HG02938 (cell line): ENCODE measurements around the gene E2F3.

ENCODE experiments used
- ATAC-seq: cut with Tn5 transposase; IDR thresholded peaks from one replicate; pipeline ENCODE4 v1.9.1; 2021; ENCODE audit warnings: mild to moderate bottlenecking, moderate library complexity; ENCODE audit not compliant: unreplicated experiment

The E2F3 gene

DNA sequence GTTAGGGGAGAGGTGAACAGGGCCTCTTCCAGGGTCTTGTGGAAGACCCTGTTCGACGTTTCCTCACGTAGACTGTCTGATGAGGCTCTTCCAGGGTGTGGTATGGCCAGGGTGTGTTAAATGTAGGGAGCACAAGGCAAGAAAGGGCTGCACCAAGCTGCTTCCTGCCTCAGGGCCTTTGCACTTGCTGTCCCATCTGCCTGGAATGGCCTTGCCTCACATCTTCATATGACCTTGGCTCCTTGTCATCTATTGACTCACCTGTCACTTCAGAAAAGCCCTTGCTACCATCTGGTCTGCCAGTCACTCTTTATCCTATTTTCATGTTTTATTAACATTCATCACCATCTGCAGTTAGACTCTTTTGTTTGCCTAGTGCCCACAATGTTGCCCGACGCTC, 31.0 kb downstream of the E2F3 start:
- no peak for ATAC-seq

DNA sequence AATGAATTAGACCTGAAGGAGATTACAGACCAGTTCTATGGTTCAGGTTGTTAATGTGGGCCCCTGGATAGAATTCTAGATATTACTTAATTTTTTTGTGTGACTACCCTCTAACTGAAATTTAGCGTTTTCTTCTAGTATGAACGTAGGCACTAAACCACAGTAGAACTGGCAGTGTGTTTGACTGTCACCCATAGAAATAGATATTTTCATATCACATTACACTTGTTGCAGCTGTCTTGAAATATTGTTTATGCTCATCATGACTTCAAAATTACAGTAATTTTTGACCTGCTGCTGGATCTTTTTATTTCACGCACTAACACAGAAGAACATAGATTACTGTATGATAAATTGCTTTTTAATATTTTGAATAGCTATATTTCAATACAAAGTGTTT, 31.6 kb downstream of the E2F3 start:
- ATAC-seq: no peak

DNA sequence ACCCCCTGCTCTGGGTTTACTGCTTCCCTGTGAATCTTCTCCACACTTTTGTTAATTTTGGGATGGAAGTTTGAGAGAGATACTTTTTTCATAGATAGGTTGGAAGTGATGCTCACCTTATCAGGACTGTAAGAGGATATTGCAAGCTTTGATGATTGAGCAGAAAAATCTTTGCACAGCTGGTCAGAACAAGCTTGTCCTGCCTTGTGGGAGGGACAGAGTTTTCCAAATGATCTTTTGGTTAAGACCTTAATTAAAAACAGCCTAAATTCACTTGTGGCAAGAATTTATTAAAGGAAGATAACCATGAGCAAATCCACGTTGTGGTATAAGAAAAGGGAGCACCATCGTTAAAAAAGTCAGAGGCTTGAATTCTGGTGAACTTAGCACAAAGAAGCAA, 32.2 kb downstream of the E2F3 start:
- ATAC-seq: no peak

DNA sequence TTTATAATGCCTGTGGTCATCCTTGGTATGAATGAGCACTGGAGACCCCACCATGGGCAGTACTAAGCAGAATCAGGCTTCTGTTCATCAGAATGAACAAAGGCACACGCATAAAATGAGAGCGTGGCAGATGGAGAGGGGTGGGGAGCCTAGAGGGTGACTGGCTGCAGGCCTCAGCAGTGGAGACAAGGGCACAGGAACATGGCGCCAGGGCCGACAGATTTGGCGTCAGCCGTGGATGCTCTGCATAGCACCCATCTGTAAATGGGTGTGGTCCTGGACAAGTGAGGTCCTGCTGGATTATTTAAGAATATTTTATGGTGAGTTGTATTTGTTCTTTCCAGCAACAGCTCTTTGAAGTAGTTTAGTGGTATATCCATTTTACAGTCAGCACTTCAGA, 33.1 kb downstream of the E2F3 start:
- ATAC-seq: no peak

DNA sequence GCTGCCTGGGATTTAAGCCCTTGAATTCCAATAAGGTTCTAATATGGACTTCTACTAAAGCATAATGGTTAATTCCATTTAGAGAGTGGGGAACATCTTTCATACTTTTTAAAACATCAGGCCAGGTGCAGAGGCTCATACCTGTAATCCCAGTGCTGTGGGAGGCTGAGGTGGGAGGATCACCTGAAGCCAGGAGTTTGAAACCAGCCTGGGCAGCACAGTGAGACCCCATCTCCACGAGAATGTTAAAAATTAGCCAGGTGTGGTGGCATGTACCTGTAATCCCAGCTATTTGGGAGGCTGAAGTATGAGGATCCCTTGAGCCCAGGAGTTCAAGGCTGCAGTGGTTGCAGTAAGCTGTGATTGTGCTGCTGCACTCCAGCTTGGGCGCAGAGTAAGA, 35.0 kb downstream of the E2F3 start:
- no peak for ATAC-seq

DNA sequence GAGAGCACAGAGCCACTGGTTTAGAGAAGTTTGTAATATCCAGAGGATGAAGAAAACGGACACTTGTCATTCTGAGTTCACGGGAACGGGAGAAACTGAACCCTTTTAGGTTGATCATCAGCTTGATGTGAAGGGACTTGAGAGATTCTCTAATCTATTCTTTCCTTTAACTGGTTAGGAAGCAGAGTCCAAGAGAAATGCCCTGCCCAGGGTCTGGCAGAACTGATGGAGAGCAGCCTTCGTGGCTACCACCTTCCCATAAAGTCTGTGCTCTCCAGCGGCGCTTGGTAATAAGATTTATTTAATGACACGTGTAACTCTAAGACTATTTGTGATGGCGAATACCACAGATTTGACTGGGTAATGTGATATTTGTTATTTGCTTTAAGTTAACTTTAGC, 36.0 kb downstream of the E2F3 start:
- ATAC-seq: no peak

DNA sequence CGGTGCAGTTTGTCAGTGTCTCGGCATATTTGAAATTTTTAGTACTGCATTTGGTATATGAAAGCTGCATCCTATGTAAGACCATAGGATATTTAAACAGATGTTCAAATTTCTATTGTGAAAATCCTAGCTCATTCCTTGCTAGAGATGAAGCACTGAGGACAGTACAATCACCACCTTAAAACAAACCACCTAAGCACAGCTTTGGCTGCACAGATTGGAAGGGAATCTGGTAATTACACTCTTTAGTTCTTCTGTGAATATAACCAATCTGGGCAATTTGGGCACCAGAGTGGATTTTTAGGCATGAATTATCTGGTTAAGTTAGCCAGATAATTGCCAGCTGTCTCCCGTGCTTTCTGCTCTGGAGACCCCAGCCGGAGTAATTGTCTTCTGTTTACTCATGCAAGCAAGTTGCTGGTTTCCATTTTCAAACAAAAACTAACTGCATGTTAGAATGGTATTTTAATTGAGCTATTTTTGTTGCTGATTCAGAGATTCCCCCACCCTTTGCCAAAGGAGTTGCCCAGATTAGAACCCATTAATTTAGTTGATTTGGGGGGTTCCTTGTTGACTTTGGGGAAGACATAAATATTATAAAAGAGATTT, 36.9 kb downstream of the E2F3 start:
- no peak for ATAC-seq

DNA sequence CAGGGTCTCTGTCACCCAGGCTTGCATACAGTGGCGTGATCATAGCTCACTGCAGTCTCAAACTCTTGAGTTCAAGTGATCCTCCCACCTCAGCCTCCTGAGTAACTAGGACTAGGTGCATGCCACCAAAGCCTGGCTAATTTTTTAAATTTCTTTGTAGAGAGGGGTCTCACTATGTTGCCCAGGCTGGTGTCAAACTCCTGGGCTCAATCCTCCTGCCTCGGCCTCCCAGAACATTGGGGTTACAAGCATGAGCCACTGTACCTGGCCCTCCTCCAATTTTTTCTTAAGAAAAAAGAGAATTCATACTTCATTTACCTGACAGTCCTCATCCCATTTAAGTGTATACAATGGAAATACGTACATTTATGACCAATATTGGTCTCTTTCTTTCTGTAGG, 37.9 kb downstream of the E2F3 start:
- no peak for ATAC-seq

DNA sequence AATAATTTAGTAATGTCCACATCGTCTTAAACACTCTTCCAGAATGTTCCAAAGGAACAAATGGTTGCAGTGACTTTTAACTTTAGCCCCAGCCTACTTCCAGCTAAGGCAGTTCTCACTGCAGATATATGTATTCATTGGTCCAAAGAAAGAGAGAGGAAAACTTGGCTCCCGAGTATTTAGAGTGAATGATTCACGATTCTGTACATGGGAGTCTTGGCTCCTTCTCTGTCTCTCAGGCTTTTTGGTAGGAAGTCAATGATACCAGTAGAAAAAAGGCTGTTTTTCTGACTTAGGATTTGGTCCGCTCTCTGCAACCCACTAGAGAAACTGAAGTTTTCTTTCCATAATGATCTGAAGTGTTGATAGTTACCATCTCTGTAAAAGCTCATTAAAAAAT, 38.6 kb downstream of the E2F3 start:
- ATAC-seq: no peak

DNA sequence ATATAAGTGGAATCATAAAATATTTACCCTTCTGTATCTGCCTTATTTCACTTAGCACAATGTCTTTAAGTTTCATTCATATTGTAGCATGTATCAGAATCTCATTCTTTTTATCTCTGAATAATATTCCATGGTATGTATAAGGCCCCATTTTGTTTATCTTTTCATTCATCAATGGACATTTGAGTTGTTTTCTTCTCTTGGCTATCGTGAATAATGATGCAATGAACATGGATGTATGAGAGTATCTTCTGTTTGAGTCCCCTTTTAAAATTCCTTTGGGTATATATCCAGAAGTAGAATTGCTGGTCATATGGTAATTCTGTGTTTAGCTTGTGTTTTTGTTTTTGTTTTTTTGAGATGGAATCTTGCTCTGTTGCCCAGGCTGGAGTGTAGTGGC, 39.6 kb downstream of the E2F3 start:
- ATAC-seq: no peak

DNA sequence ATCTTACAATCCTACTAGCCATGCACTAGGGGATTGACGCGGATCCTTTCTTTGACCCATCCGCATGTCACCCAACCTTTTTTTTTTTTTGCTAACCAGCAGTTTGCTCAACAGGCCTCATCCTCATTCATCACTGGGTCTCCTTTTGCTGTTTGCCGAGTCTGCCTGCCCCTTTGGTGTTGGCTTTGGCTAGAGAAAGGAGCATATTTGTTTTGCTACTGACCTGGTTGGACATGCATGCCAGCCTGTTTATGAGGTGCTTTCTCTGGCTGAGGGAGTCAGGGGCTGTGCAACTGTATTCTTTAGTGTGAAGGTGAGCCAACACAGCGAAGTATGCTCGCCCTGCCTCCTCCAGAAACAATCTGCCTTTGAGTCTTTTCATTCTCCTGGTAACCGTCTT, 40.2 kb downstream of the E2F3 start:
- ATAC-seq: no peak

DNA sequence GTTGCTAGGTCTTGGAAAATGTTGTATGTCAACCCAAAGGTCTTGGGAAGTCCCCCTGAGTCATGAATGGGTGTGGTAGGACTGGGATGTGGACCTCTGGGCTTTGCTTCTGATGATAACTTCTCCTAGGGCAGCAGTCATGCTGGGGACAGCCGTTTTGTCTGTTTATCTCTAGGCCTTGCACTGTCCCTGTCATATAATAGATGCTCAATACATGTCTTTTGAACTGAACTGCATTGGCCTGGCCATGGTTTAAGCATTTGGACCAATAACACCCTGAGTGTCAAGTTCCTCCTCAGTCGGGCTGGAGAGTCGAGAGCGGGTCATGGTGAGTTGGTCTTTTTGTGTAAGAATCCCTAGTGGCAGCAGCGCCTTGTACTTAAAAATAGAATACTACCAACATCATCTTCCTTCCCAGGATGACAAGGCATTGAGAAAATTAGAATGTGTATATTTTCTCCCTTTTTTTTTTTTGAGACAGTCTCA, 43.1 kb downstream of the E2F3 start:
- no peak for ATAC-seq

DNA sequence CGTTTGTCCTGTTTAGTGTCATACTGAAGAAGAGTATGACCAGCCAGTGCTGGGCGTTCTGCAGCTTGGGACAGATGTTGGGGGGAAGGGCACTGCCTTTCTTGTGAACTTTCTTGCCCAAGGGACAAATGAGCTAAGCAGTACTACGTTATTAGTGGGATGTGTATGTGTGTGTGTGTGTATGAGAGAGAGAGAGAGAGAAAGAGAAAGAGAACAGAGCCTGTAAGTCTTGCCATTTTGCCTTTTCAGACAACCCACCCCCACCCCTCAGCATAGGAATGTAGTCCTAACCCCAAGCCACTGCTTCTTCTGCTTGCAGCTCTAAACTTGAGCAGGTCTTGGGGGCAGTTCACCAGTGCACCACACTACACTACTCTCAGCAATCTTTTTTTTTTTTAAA, 45.5 kb downstream of the E2F3 start:
- no peak for ATAC-seq

DNA sequence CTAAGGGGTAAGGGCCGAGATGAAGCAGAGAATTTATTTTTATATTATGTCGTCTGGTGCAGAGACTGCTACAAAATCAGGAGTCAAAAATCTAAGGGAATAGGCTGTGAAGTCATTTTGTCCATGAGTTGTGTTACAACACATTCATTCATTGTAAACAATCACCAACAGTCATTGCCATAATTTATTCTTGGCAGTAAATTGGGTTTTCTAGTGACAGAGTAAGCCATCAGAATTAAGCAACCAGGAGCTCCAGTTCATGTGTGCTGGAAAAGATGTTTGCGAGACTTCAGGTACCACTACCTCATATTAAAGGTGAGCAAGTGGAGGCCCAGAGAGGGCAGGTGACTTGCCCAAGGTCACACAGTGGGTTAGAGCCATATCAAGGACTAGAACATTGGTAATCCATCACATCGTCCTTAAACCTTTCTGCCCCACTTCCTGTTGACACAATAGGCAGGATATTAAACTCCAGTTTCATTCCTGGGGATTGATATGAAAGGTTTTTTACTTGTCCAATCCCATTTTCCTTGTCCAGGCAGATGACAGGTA, 46.0 kb downstream of the E2F3 start:
- no peak for ATAC-seq

DNA sequence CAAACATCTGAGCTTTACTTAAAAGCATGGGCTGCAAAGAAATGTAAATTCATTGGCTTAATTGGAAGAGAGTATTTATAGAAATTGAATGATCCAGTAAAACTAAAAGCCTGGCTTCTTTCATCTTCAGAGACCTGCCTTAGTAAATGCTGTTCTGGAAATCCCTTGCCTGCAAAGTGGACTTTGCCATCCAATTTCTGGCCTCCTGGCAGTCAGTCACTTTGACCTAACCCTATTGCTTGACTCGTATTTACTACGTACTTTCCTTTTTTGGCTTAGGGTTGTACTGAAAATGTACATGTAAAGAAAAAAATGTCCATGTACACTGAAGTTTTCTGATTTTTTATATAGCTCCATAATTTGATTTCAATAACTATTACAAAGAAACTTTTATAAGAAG, 47.1 kb downstream of the E2F3 start:
- no peak for ATAC-seq

DNA sequence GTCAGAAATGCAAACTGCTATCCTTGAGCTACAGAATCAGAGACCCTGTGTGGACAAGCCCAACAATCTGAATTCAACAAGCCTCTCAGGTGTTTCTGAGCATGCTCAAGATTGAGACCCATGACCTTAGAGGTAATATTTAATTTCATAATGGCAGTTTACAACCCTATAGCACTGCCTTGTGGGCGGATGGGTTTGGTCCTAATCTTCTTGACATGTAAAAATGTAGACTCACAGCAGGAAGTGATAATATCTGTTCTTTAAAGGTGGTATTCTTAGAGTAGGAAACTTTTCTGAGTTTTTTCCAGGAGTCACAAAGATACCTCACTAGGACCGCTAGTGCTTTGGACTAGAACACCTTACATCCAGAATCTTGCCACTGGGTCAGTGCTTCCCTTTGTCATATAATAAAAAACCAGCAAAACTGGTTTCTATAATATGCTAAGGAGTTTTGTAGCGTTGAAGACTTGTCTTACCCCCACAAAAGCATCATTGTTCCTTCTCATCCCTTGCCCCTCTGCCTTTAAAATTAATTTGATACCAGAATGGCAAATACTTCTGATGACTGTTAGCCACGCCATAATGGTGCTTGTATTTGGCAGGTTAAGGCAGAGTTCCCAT, 52.6 kb downstream of the E2F3 start:
- no peak for ATAC-seq

DNA sequence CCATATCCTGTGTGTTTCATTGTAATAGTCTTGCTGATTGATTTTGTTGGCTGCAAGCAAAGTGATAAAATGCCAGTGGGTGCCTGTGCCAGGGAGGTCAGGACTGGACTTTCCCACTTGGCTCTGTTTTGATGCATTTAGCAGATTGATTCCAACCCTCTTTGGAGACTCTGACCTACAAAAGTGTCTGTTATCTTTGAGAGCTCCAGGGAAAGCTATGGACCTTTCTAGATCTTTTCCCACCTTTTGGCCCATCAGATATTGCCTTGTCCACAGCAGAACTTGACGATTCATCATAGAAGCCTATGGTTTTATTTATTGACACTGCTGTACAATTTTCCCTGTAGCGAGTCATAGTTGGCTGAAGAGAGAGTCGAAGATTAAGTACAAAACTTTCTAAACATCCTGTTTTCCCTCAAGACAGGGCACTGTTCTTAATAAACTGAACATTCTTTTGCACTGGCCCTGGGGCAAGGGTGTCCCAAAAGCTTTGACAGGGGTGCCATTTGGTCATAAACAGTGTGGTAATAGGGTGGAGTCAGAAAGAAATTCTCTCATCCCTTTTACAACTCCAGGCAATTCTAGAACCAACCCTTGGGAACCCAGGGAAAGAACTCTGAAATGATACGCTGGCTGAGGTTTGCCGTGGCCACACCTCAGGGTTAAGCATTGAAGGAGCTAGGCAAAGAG, 53.7 kb downstream of the E2F3 start:
- no peak for ATAC-seq

DNA sequence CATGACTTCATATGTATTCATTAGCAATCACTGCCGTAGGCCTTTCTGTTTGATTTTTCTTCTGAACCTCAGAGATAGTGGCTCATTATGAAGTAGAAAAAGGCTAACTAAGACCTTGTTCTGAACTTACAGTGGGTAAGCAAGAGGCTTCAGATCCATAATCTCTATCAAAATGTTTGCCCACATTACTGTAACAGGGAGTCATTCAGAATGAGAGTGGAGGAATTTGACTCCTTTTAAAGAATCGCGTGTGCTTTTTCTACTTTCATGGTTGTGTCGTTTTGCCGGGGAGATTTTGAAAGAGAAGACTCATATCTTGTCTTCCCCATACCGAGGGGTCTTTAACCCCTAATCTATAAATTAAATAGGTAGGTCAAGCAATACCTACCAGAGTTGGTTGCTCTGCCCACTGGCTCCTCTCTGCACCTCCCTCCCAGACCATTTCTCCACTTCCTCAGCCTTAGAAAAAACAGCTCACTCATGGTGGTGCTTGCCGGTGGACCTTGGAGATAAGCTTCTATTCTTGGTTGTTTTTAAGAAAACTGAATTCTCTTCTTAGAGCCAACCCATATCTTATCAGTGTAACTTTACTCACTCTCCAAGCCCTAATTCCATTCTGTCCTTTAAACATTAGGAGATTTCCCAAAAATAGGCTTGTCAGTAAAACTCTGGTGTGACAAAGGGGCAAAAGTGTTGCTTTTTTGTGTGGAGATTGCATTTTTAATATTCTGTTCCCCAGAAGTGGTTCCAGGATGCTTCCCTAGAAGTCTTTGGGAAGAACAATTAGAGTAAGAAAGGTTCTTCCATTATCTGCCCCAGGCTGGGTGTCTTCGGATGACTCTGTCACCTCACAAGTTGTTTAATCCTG, 56.6 kb downstream of the E2F3 start:
- ATAC-seq: no peak

DNA sequence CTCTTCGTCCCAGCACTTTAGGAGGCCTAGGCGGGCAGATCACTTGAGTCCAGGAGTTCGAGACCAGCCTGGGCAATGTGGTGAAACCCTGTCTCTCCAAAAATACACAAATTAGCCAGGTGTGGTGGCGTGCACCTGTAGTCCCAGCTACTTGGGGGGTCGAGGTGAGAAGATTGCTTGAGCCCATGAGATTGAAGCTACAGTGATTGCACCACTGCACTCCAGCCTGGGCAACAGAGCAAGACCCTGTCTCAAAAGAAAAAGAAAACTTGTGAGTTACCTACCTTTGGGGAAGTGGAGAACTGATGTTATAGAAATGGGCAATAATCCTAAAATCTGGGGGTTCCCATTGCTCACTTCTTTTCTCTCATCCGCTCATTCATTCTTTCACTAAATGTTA, 58.0 kb downstream of the E2F3 start:
- ATAC-seq: no peak

DNA sequence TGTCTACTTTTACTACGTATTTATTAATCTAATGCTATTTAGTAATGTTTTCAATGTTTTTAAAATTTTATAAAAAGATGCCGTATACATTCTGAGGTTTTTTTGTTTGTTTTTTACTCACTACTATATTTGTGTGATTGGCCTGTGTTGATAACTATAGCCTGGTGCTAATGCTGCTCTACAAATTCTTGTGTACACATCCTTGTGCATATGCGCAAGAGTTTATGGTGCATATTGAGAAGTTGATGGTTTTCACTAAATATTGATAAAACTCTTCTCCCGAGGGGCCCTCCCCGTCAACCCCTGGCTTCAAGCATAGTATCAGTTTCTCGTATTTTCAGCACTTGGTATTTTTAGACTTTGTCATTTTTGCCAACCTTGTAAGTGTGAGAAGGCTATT, 59.9 kb downstream of the E2F3 start:
- no peak for ATAC-seq

DNA sequence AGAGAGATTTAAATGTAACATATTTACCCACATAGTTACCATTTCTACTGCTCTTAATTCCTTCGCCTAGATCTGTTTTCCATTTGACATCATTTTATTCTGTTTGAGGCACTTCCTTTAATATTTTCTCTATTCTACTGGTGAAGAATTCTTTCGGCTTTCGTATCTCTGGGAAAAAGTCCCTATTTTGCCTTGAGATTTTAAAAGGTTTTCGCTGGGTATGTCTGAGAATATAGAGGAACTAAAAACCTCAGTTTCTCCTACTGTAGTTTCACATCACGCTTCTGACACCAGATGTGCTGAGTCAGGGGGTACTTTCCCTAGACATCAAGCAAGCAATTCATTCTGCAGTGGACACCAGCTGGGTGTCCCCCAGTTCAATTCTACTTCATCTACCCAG, 61.7 kb downstream of the E2F3 start:
- ATAC-seq: peak; percentile 38
